BE2C (cell line): ENCODE results near the gene CBLC.
A peak's percentile ranks its signal among the peaks of the same experiment; 100 is the strongest.

ENCODE experiments used
- DNase-seq: peaks from one replicate; pipeline ENCODE4 v3.0.0-alpha.2; 2020
- H3K27me3 ChIP-seq: fragments of 250-450 bp; sonication (Bioruptor Pico); 2 replicates; pipeline ENCODE4 v1.5.1; 2020; ENCODE audit warnings: mild to moderate bottlenecking
- H3K36me3 ChIP-seq: fragments of 250-450 bp; sonication (Bioruptor Pico); 2 replicates; pipeline ENCODE4 v1.5.1; 2020; ENCODE audit warnings: mild to moderate bottlenecking
- H3K4me1 ChIP-seq: fragments of 250-450 bp; sonication (Bioruptor Pico); 2 replicates; pipeline ENCODE4 v1.5.1; 2020
- H3K4me3 ChIP-seq: 2 replicates; pipeline ENCODE4 v1.5.1; 2011; ENCODE audit warnings: low read depth, low read length
- H3K9me3 ChIP-seq: fragments of 250-450 bp; sonication (Bioruptor Pico); 2 replicates; pipeline ENCODE4 v1.5.1; 2020
- TF ChIP-seq, protein P1 (sequence below): IDR thresholded peaks from 2 replicates; pipeline ENCODE4 v1.5.1; 2012; ENCODE audit warnings: mild to moderate bottlenecking, low read depth, low read length

Gene CBLC

DNA sequence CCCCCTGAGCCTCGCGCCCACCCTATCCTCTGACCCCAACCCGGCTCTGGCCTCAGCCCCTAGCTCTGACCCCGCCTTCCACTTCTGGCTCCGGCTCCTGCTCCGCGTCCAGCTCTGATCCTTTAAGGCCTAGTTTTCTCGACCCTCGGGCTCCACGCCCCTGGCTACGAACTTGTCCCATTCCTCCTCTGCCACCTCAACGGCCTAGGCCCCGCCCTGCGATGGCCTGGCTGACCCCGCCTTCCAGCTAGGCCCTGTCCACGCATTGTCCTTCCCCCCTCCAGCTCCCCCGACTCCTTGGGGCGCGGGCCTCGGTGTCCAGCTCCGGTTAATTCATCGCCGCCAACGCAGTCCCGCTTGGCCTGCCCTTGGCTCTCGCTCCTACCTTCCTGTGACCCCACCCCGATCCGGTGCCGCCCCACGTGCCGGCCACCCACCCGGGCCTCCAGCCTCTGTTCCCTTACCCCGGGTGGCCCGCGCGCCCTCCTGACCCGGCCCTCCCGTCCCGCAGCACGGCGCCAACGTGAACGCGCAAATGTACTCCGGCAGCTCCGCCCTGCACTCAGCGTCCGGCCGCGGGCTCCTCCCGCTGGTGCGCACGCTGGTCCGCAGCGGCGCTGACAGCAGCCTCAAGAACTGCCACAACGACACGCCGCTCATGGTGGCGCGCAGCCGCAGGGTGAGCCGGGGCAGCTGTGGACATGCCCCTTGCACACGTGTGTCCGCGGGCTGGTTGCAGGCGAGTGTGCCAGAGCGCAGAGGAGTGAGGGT is 19.8 kb upstream of the CBLC start:
- Histone ChIP-seq H3K36me3 (no peaks in the 10 kb centered on the region; the same call in 1 of the 2 replicates), H3K4me3 (peak overlapping the region; percentile 71), H3K27me3 (no peaks in the 10 kb centered on the region), H3K4me1 (peaks cover 14% of the 10 kb centered on the region), H3K9me3 (no peaks in the 10 kb centered on the region)
- TF ChIP-seq, protein P1, sequence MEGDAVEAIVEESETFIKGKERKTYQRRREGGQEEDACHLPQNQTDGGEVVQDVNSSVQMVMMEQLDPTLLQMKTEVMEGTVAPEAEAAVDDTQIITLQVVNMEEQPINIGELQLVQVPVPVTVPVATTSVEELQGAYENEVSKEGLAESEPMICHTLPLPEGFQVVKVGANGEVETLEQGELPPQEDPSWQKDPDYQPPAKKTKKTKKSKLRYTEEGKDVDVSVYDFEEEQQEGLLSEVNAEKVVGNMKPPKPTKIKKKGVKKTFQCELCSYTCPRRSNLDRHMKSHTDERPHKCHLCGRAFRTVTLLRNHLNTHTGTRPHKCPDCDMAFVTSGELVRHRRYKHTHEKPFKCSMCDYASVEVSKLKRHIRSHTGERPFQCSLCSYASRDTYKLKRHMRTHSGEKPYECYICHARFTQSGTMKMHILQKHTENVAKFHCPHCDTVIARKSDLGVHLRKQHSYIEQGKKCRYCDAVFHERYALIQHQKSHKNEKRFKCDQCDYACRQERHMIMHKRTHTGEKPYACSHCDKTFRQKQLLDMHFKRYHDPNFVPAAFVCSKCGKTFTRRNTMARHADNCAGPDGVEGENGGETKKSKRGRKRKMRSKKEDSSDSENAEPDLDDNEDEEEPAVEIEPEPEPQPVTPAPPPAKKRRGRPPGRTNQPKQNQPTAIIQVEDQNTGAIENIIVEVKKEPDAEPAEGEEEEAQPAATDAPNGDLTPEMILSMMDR: peak; percentile 14; the same call in 1 of the 2 replicates
- DNase-seq: peak; percentile 77

DNA sequence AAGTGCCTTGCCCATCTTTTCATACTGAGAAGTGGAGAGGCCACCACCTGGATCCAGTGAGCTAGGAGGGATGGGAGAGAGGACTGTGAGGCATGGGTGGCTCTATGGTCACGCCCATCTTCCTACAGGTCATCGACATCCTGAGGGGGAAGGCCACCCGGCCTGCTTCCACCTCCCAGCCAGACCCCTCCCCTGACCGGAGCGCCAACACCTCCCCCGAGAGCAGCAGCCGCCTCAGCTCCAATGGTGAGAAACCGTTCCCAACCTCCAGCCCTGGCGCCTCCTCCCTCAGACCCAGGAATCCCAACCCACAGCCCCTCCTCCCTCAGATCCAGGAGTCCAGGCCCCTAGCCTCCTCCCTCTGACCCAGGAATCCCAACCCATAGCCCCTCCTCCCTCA is 19.1 kb upstream of the CBLC start:
- Histone ChIP-seq H3K36me3 (no peaks in the 10 kb centered on the region; the same call in 1 of the 2 replicates), H3K4me3 (peak overlapping the region; percentile 71), H3K9me3 (no peaks in the 10 kb centered on the region), H3K4me1 (peaks cover 14% of the 10 kb centered on the region), H3K27me3 (no peaks in the 10 kb centered on the region)
- TF ChIP-seq, protein P1: no peak
- no peak for DNase-seq

GRCh38 chr19:44759083-44759804 is 18.4 kb upstream of the CBLC start:
- H3K4me3 ChIP-seq: no peak overlapping the region
- H3K36me3 ChIP-seq: no peaks in the 10 kb centered on the region; the same call in 1 of the 2 replicates
- peaks cover 14% of the 10 kb centered on the region for H3K4me1 ChIP-seq
- H3K9me3 ChIP-seq: no peaks in the 10 kb centered on the region
- no peak for DNase-seq
- no peaks in the 10 kb centered on the region for H3K27me3 ChIP-seq
- TF ChIP-seq, protein P1: no peak

DNA sequence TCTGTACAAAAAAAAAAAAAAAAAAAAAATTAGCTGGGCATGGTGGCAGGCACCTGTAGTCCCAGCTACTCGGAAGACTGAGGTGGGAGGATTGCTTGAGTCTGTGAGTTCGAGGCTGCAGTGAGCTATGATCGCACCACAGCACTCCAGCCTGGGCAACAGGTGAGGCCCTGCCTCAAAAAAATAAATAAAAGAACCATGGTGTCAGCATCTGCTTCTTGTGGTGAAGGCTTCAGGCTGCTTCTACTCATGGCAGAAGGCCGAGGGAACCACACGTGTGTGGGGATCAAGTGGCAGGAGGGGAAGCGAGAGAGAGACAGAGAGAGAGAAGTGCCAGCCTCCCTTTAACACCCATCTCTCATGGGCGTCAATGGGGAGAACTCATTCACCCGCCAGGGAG is 15.7 kb upstream of the CBLC start:
- TF ChIP-seq, protein P1: no peak
- no peak for DNase-seq
- Histone ChIP-seq H3K27me3 (no peaks in the 10 kb centered on the region), H3K4me3 (no peak overlapping the region), H3K4me1 (peaks cover 1% of the 10 kb centered on the region), H3K36me3 (no peaks in the 10 kb centered on the region; the same call in 1 of the 2 replicates), H3K9me3 (no peaks in the 10 kb centered on the region; the same call in 1 of the 2 replicates)

DNA sequence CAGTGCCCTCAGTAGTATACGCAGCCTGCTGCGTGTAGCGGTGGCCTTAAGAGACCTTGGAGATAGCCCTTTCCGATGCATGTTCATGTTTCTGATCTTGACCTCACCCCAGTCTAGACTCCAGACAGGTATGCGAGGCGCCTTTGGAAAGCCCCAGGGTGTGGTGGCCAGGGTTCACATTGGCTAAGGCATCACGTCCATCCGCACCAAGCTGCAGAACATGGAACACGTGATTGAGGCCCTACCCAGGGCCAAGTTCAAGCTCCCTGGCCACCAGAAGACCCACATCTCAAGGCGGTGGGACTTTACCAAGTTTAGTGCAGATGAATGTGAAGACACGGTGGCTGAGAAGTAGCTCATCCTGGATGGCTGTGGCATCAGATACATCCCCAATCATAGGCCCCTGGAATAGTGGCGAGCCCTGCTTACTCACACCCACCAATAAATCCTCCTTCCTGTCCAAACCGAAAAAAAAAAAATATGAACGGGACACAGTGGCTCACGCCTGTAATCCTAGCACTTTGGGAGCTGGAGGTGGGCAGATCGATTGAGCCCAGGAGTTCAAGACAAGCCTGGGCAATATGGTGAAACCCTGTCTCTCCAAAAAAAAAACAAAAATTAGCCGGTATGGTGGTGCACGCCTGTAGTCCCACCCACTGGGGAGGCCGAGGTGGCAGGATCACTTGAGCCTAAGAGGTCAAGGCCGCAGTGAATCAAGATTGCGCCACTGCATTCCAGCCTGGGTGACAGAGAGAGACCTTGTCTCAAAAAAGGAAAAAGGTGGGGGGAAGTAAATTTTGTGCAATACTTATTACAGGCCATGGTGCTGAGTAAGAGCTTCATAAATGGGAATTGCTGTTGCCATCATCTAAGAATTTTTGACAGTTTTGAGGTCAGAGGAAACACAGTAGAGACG is 12.4 kb upstream of the CBLC start:
- H3K36me3 ChIP-seq: no peaks in the 10 kb centered on the region
- no peaks in the 10 kb centered on the region for H3K27me3 ChIP-seq
- no peak for DNase-seq
- H3K4me3 ChIP-seq: no peak overlapping the region
- no peaks in the 10 kb centered on the region for H3K4me1 ChIP-seq
- H3K9me3 ChIP-seq: no peaks in the 10 kb centered on the region; the same call in 1 of the 2 replicates
- TF ChIP-seq, protein P1: no peak
